Retina (tissue), 1 donor: Measurements from ENCODE around the gene HSD17B8.
A peak's percentile ranks its signal among the peaks of the same experiment; 100 is the strongest.

ENCODE experiments used
- DNase-seq: peaks from one replicate; pipeline ENCODE4 v3.0.0-alpha.2; 2016

The HSD17B8 gene

GRCh38 chr6:33204415-33205190 is at the start of gene HSD17B8:
HSD17B8 (plus strand) TSS chr6:33204655; CDS start chr6:33204669, 14 bp downstream.
- peak; percentile 93 for DNase-seq

GRCh38 chr6:33156561-33156960 is 47.9 kb upstream of the HSD17B8 start:
- no peak for DNase-seq

GRCh38 chr6:33156964-33157363 is 47.5 kb upstream of the HSD17B8 start:
- no peak for DNase-seq

GRCh38 chr6:33160096-33160495 is 44.4 kb upstream of the HSD17B8 start:
- DNase-seq = no peak

- DNase-seq = no peak
Observed at GRCh38 chr6:33160728-33161344, 43.6 kb upstream of the HSD17B8 start.

- DNase-seq = peak; percentile 90
Observed at GRCh38 chr6:33161354-33162331, 42.8 kb upstream of the HSD17B8 start.

- DNase-seq = no peak
Observed at GRCh38 chr6:33163540-33163939, 40.9 kb upstream of the HSD17B8 start.

- DNase-seq = no peak
Observed at GRCh38 chr6:33164176-33164575, 40.3 kb upstream of the HSD17B8 start.

- no peak for DNase-seq
Observed at GRCh38 chr6:33164665-33165373, 39.6 kb upstream of the HSD17B8 start.

- DNase-seq = no peak
Observed at GRCh38 chr6:33165581-33166258, 38.7 kb upstream of the HSD17B8 start.

GRCh38 chr6:33166363-33166762 is 38.1 kb upstream of the HSD17B8 start:
- DNase-seq = no peak

GRCh38 chr6:33166811-33167210 is 37.6 kb upstream of the HSD17B8 start:
- no peak for DNase-seq

- DNase-seq = no peak
Observed at GRCh38 chr6:33167374-33168283, 36.8 kb upstream of the HSD17B8 start.

GRCh38 chr6:33168284-33168601 is 36.2 kb upstream of the HSD17B8 start:
- DNase-seq = no peak

- no peak for DNase-seq
Observed at GRCh38 chr6:33168639-33169038, 35.8 kb upstream of the HSD17B8 start.

- DNase-seq = no peak
Observed at GRCh38 chr6:33169291-33170175, 34.9 kb upstream of the HSD17B8 start.

GRCh38 chr6:33170176-33171015 is 34.1 kb upstream of the HSD17B8 start:
- DNase-seq = no peak

- DNase-seq = no peak
Observed at GRCh38 chr6:33171016-33171879, 33.2 kb upstream of the HSD17B8 start.
